Upper lobe of left lung (tissue), 6 donors: Measurements from ENCODE around the gene ANKFN1. TPM values are rescaled to one million over a fixed set of nuclear protein-coding genes. Genes with fewer than 3 reads are reported as not detected.

Source experiments
- ATAC-seq, 2 donors: fragments of 200-7000 bp; cut with Tn5 transposase; one replicate each; pipeline ENCODE4 v1.9.1; 2022; ENCODE audit warnings: mild to moderate bottlenecking in 2 of 2, moderate library complexity in 2 of 2; ENCODE audit not compliant: low FRiP score in 2 of 2
- DNase-seq, 2 donors: peaks; one replicate each; pipeline ENCODE4 v3.0.0-alpha.2; 2019 to 2020
- H3K27ac ChIP-seq, 4 donors: fragments of 200-600 bp; sonication (generic); one replicate each; pipeline ENCODE4 v1.5.1; 2016 to 2019
- H3K27me3 ChIP-seq, 4 donors: fragments of 200-600 bp; sonication (generic); one replicate each; pipeline ENCODE4 v1.5.1; 2017 to 2019
- H3K36me3 ChIP-seq, 4 donors: fragments of 200-600 bp; sonication (generic); one replicate each; pipeline ENCODE4 v1.5.1; 2016 to 2019
- H3K4me1 ChIP-seq, 4 donors: fragments of 200-600 bp; sonication (generic); one replicate each; pipeline ENCODE4 v1.5.1; 2018 to 2019
- H3K4me3 ChIP-seq, 4 donors: fragments of 200-600 bp; sonication (generic); one replicate each; pipeline ENCODE4 v1.5.1; 2017 to 2019; ENCODE audit warnings: mild to moderate bottlenecking in 2 of 4, moderate library complexity in 1 of 4
- H3K9me3 ChIP-seq, 4 donors: fragments of 200-600 bp; sonication (generic); one replicate each; pipeline ENCODE4 v1.5.1; 2018 to 2019
- EP300 ChIP-seq, 4 donors: sonication (generic); formaldehyde crosslinking; IDR thresholded peaks; one replicate each; pipeline ENCODE4 v1.5.1; 2017; ENCODE audit warnings: antibody characterized with exemption in 4 of 4, control low read depth in 2 of 4
- POLR2A ChIP-seq, 4 donors: fragments of 450-650 bp; IDR thresholded peaks; one replicate each; pipeline ENCODE4 v1.5.1; 2016 to 2017; ENCODE audit warnings: antibody characterized with exemption in 4 of 4, mild to moderate bottlenecking in 2 of 4
- POLR2AphosphoS5 ChIP-seq, 2 donors: sonication (generic); formaldehyde crosslinking; IDR thresholded peaks; one replicate each; pipeline ENCODE4 v1.5.1; 2017; ENCODE audit warnings: antibody characterized with exemption in 2 of 2
- WGBS, 2 donors: methylation state at CpG; one replicate each; pipeline ENCODE4 v1.1.5; 2017 to 2018; 5-methylcytosine and 5-hydroxymethylcytosine counted together
- total RNA-seq, 6 donors: library from RNA; depleted of rRNA in 4 of 6; stranded (reverse); fragments of >200 nt in 4 of 6; gene quantifications; one replicate each; pipeline versions ENCODE4 v1.1.0 to v1.2.1, GENCODE V29; 2016 to 2021
- TF ChIP-seq, protein P1 (sequence below), 6 experiments: fragments of 450-650 bp in 4 of 6; fragments of 200-600 bp in 2 of 6; sonication (generic) in 2 of 6; IDR thresholded peaks; one replicate each; pipeline ENCODE4 v1.5.1; 2016 to 2019; ENCODE audit warnings: antibody characterized with exemption in 6 of 6
- donor health status: DM: no; HTN: no; CAD: no; lungs with moderate emphysema.
- donor health status: DM: no; HTN: yes; CAD: no; lungs with severe emphysema.

The ANKFN1 gene
- total RNA-seq, 6 donors from 2014 or later = 0.55 to 14.4 (median 2.6) TPM

DNA sequence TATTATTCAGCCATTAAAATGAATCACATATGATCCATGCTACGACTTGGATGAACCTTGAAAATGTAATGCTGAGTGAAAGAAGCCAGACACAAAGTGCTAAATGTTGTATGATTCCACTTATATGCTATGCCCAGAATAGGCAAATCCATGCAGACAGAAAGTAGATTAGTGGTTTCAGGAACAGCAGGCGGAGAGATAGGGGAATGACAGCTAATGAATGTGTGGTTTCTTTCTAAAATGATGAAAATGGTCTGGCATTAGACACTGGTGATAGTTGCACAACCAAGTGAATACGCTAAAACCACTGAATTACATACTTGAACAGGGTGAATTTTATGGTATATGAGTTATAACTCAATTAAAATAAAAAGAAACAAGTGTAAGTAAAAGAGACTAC lies 318.4 kb downstream of the ANKFN1 start:
- Histone ChIP-seq H3K9me3 (no peaks in the 10 kb centered on the region), H3K27me3 (no peaks in the 10 kb centered on the region), H3K27ac (no peak overlapping the region), H3K4me1 (no peaks in the 10 kb centered on the region), H3K4me3 (no peak overlapping the region), H3K36me3 (no peaks in the 10 kb centered on the region)
- TF ChIP-seq, protein P1, sequence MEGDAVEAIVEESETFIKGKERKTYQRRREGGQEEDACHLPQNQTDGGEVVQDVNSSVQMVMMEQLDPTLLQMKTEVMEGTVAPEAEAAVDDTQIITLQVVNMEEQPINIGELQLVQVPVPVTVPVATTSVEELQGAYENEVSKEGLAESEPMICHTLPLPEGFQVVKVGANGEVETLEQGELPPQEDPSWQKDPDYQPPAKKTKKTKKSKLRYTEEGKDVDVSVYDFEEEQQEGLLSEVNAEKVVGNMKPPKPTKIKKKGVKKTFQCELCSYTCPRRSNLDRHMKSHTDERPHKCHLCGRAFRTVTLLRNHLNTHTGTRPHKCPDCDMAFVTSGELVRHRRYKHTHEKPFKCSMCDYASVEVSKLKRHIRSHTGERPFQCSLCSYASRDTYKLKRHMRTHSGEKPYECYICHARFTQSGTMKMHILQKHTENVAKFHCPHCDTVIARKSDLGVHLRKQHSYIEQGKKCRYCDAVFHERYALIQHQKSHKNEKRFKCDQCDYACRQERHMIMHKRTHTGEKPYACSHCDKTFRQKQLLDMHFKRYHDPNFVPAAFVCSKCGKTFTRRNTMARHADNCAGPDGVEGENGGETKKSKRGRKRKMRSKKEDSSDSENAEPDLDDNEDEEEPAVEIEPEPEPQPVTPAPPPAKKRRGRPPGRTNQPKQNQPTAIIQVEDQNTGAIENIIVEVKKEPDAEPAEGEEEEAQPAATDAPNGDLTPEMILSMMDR (IDR thresholded peaks at IDR 0.05) = no peak
- TF ChIP-seq POLR2A (IDR thresholded peaks at IDR 0.05) (no peak), POLR2AphosphoS5 (IDR thresholded peaks at IDR 0.05) (no peak), EP300 (IDR thresholded peaks at IDR 0.05) (no peak)
- WGBS, 2 donors = 89 to 91% methylated on average over 3 of the region's 3 CpGs
- no peak for DNase-seq
- no peak for ATAC-seq

DNA sequence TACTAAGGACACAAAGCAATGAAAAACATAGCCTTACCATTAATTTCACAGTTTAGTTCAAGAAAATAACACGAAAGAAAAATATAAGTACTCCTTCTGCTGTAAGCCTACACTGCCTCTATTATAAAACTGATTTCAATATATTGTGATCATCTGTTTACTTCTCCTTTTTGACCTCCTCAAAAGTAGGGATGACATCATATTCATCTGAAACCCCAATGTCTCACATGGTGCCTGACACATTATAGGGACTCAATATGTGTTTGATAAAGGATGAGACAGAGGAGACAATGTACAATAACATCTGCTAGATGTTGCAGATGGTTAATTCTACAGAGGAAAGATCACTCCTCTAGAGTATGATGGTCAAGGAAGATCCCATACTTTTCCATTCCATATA lies 321.8 kb downstream of the ANKFN1 start:
- Histone ChIP-seq H3K27ac (no peak overlapping the region), H3K9me3 (no peaks in the 10 kb centered on the region), H3K27me3 (no peaks in the 10 kb centered on the region), H3K36me3 (no peaks in the 10 kb centered on the region), H3K4me3 (no peak overlapping the region), H3K4me1 (no peaks in the 10 kb centered on the region)
- DNase-seq = no peak
- TF ChIP-seq EP300 (IDR thresholded peaks at IDR 0.05) (no peak), POLR2A (IDR thresholded peaks at IDR 0.05) (no peak), POLR2AphosphoS5 (IDR thresholded peaks at IDR 0.05) (no peak)
- TF ChIP-seq, protein P1 (IDR thresholded peaks at IDR 0.05) = no peak
- WGBS, 2 donors = 86 to 97% methylated on average over 1 of the region's 1 CpG
- ATAC-seq = no peak

DNA sequence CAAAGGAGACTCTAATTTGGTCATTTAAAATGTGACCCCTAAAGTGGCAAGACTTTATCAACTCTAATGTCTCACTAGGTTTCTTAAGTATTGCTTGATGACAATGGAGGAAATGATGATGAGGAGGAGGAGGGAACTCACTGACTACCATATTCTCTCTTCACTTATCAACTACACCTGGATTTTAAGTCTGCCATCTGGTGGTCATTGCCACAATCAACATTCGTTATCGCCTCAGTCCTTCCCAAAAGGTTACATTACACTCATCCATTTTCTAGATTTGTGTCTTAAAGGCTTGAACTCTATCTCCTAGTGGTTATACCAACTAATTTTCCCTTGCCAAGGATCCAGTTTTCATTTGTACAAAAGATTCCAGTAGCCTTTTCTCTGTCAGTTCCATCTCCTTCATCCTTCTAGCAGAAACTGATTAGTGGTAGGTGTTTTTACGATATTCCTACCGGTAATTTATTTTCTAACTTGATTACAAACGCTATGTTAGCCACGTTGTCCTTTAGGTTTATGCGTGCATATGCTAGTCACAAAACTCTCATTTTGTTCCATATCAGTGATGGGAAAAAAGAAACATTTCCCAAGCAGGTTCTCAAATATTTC lies 325.7 kb downstream of the ANKFN1 start:
- no peak overlapping the region for H3K4me3 ChIP-seq
- H3K4me1 ChIP-seq = no peaks in the 10 kb centered on the region
- no peaks in the 10 kb centered on the region for H3K27me3 ChIP-seq
- WGBS, 2 donors = 63 to 70% methylated on average over 7 of the region's 7 CpGs
- TF ChIP-seq, protein P1 (IDR thresholded peaks at IDR 0.05) = peak in 5 of 6 experiments; percentile 10 to 56 (median 40)
- TF ChIP-seq POLR2A (IDR thresholded peaks at IDR 0.05) (no peak), EP300 (IDR thresholded peaks at IDR 0.05) (no peak), POLR2AphosphoS5 (IDR thresholded peaks at IDR 0.05) (no peak)
- DNase-seq = no peak
- ATAC-seq = no peak
- H3K9me3 ChIP-seq = no peaks in the 10 kb centered on the region
- H3K36me3 ChIP-seq = no peaks in the 10 kb centered on the region
- H3K27ac ChIP-seq = no peak overlapping the region

DNA sequence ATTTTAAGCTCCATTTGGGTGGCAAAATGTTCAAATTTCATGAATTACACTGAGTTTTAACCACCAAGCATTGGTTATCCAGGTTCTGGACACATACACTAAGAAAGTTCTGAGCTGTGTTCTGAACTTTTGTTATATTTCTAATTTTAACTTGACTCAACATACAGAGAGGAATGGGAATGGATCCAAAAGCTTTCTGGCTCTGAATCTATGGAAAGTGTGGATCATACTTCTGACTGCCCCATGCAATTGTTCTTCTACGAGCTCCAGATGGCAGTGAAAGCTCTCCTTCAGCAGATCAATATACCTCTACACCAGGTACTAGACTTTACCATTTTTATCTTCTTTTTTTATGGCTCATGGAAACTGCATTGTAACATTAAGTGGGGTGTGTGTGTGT lies 327.2 kb downstream of the ANKFN1 start:
- no peaks in the 10 kb centered on the region for H3K9me3 ChIP-seq
- TF ChIP-seq POLR2AphosphoS5 (IDR thresholded peaks at IDR 0.05) (no peak), POLR2A (IDR thresholded peaks at IDR 0.05) (no peak), EP300 (IDR thresholded peaks at IDR 0.05) (no peak)
- TF ChIP-seq, protein P1 (IDR thresholded peaks at IDR 0.05) = no peak
- no peak overlapping the region for H3K4me3 ChIP-seq
- H3K27me3 ChIP-seq = no peaks in the 10 kb centered on the region
- no peak for ATAC-seq
- H3K4me1 ChIP-seq = no peaks in the 10 kb centered on the region
- WGBS, 2 donors = 67 to 74% methylated on average over 1 of the region's 1 CpG
- H3K27ac ChIP-seq = no peak overlapping the region
- H3K36me3 ChIP-seq = no peaks in the 10 kb centered on the region
- no peak for DNase-seq

DNA sequence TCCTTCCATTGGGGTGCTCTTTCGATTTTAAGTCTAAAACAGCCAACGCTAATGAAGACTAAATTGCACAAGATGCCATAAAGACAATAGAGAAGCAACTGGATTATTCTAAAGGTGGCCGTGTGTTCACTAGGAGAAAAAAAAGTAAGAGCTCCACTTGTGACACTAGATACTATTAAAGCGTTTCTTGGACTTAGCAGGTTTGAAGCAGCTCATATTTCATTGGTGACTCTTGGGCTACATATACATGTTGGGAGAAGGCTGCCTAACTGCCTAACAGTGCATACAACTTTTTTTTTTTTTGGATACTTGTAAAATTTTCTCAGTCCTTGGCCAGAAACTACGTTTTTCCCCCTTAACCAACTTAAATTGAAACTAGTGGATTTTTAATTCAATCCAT lies 328.4 kb downstream of the ANKFN1 start:
- H3K27ac ChIP-seq = no peak overlapping the region
- no peaks in the 10 kb centered on the region for H3K4me1 ChIP-seq
- H3K36me3 ChIP-seq = no peaks in the 10 kb centered on the region
- no peaks in the 10 kb centered on the region for H3K9me3 ChIP-seq
- no peak for ATAC-seq
- no peaks in the 10 kb centered on the region for H3K27me3 ChIP-seq
- no peak for DNase-seq
- TF ChIP-seq POLR2AphosphoS5 (IDR thresholded peaks at IDR 0.05) (no peak), EP300 (IDR thresholded peaks at IDR 0.05) (no peak), POLR2A (IDR thresholded peaks at IDR 0.05) (no peak)
- TF ChIP-seq, protein P1 (IDR thresholded peaks at IDR 0.05) = no peak
- no peak overlapping the region for H3K4me3 ChIP-seq
- WGBS, 2 donors = 63 to 70% methylated on average over 5 of the region's 5 CpGs
